SK-N-SH (cell line): Measurements from ENCODE around the gene COX4I1. TPM values are rescaled to one million over a fixed set of nuclear protein-coding genes. Genes with fewer than 3 reads are reported as not detected.

Source experiments
- CTCF ChIA-PET: fragments of 300-600, 350-600 bp; formaldehyde crosslinking; extraction: SDS; loops from one replicate; lab custom pipeline; 2021; lab: Yijun Ruan, JAX
- POLR2A ChIA-PET: fragments of 350-600 bp; sonication (Branson Sonifier 250); formaldehyde crosslinking; extraction: SDS; loops from one replicate; lab custom pipeline; 2020; ENCODE audit warnings: antibody characterized with exemption, inconsistent platforms; lab: Yijun Ruan, JAX
- DNase-seq: peaks from one replicate; pipeline ENCODE4 v3.0.0; 2012
- H2AFZ ChIP-seq: fragments of 200-600 bp; sonication (generic); 2 replicates; pipeline ENCODE4 v1.8.1; 2016; ENCODE audit warnings: antibody characterized with exemption, mild to moderate bottlenecking, low read depth
- H3F3A ChIP-seq: fragments of 200-600 bp; sonication (generic); replicated peaks from 2 replicates; pipeline ENCODE3; 2016; ENCODE audit warnings: antibody characterized with exemption, mild to moderate bottlenecking; ENCODE audit not compliant: insufficient read depth
- H3K27ac ChIP-seq, 2 experiments: fragments of 200-500 bp in 1 of 2; fragments of 200-600 bp in 1 of 2; sonication (Bioruptor generic) in 1 of 2; sonication (generic), shearing (Covaris generic) in 1 of 2; 2 replicates each; pipeline versions ENCODE4 v1.5.1 to v1.6.1; 2014 to 2016; ENCODE audit warnings: low read depth in 2 of 2, inconsistent platforms in 1 of 2, low read length in 1 of 2, mild to moderate bottlenecking in 1 of 2, mixed read lengths in 1 of 2
- H3K27me3 ChIP-seq: fragments of 200-600 bp; sonication (generic), shearing (Covaris generic); 2 replicates; pipeline ENCODE4 v1.6.1; 2016; ENCODE audit warnings: mixed run types; ENCODE audit not compliant: insufficient read depth
- H3K36me3 ChIP-seq, 2 experiments: fragments of 200-500 bp in 1 of 2; fragments of 200-600 bp in 1 of 2; sonication (Bioruptor generic) in 1 of 2; sonication (generic) in 1 of 2; replicated peaks in 1 of 2; 2 replicates each; pipeline versions ENCODE3 to v1.5.1; 2014 to 2016; ENCODE audit warnings: low read length in 1 of 2, mild to moderate bottlenecking in 1 of 2; ENCODE audit not compliant: insufficient read depth in 2 of 2, control insufficient read depth in 1 of 2
- H3K4me1 ChIP-seq, 2 experiments: fragments of 200-500 bp in 1 of 2; fragments of 200-600 bp in 1 of 2; sonication (Bioruptor generic) in 1 of 2; sonication (generic), shearing (Covaris generic) in 1 of 2; 2 replicates each; pipeline versions ENCODE4 v1.5.1 to v1.6.1; 2014 to 2016; ENCODE audit warnings: low read depth in 1 of 2, low read length in 1 of 2, mixed run types in 1 of 2; ENCODE audit not compliant: insufficient read depth in 2 of 2, control insufficient read depth in 1 of 2
- H3K4me2 ChIP-seq: fragments of 200-600 bp; sonication (generic), shearing (Covaris generic); 2 replicates; pipeline ENCODE4 v1.6.1; 2017; ENCODE audit warnings: mixed run types
- H3K4me3 ChIP-seq, 2 experiments: fragments of 200-500 bp in 1 of 2; fragments of 200-600 bp in 1 of 2; sonication (Bioruptor generic) in 1 of 2; sonication (generic), shearing (Covaris generic) in 1 of 2; 2 replicates each; pipeline versions ENCODE4 v1.5.1 to v1.8.1; 2014 to 2016; ENCODE audit warnings: low read depth in 2 of 2, inconsistent platforms in 1 of 2, low read length in 1 of 2, mild to moderate bottlenecking in 1 of 2, mixed read lengths in 1 of 2, moderate library complexity in 1 of 2
- H3K79me2 ChIP-seq: fragments of 200-600 bp; sonication (generic); 2 replicates; pipeline ENCODE4 v1.8.1; 2017; ENCODE audit warnings: mild to moderate bottlenecking; ENCODE audit not compliant: insufficient read depth
- H3K9ac ChIP-seq: fragments of 200-600 bp; sonication (generic); 2 replicates; pipeline ENCODE4 v1.6.1; 2017; ENCODE audit warnings: mixed run types
- H3K9me2 ChIP-seq: fragments of 200-600 bp; sonication (generic); 2 replicates; pipeline ENCODE4 v1.6.1; 2017; ENCODE audit warnings: mixed run types
- H3K9me3 ChIP-seq: fragments of 200-600 bp; sonication (generic); 2 replicates; pipeline ENCODE4 v1.6.1; 2017; ENCODE audit warnings: mixed run types, mild to moderate bottlenecking, moderate library complexity
- H4K20me1 ChIP-seq: fragments of 200-600 bp; sonication (generic); 2 replicates; pipeline ENCODE4 v1.6.1; 2017; ENCODE audit warnings: mild to moderate bottlenecking, mixed run types; ENCODE audit not compliant: insufficient read depth
- EP300 ChIP-seq, 2 experiments: IDR thresholded peaks; 2 replicates each; pipeline versions ENCODE4 v1.4.0 to v1.6.1; 2012; ENCODE audit warnings: borderline replicate concordance in 1 of 2, low read depth in 1 of 2, low read length in 1 of 2
- FOXM1 ChIP-seq: IDR thresholded peaks from 2 replicates; pipeline ENCODE4 v1.4.0; 2012; ENCODE audit warnings: low read depth, mild to moderate bottlenecking
- GABPA ChIP-seq: IDR thresholded peaks from 2 replicates; pipeline ENCODE4 v1.4.0; 2012; ENCODE audit warnings: low read depth, mild to moderate bottlenecking
- GATA2 ChIP-seq: sonication (generic); formaldehyde crosslinking; IDR thresholded peaks from 2 replicates; pipeline ENCODE4 v1.5.0; 2020; ENCODE audit warnings: mild to moderate bottlenecking, missing genetic modification reagents
- IRF3 ChIP-seq: fragments of 150-350 bp; IDR thresholded peaks from 2 replicates; pipeline ENCODE4 v1.6.1; 2016; ENCODE audit warnings: mild to moderate bottlenecking, low read depth, low read length
- MAX ChIP-seq: IDR thresholded peaks from 2 replicates; pipeline ENCODE4 v1.4.0; 2012; ENCODE audit warnings: low read depth
- MEF2A ChIP-seq: IDR thresholded peaks from 2 replicates; pipeline ENCODE4 v1.4.0; 2012; ENCODE audit warnings: low read depth, borderline replicate concordance
- MXI1 ChIP-seq: IDR thresholded peaks from 2 replicates; pipeline ENCODE4 v1.6.1; 2012; ENCODE audit warnings: mild to moderate bottlenecking, low read depth, low read length, improper control_type of control experiment
- NFIC ChIP-seq: IDR thresholded peaks from 2 replicates; pipeline ENCODE4 v1.4.0; 2012; ENCODE audit warnings: borderline replicate concordance
- PBX3 ChIP-seq: IDR thresholded peaks from 2 replicates; pipeline ENCODE4; 2012
- POLR2AphosphoS5 ChIP-seq: IDR thresholded peaks from 2 replicates; pipeline ENCODE4 v1.6.1; 2012; ENCODE audit warnings: low read depth, low read length
- RFX5 ChIP-seq: IDR thresholded peaks from 2 replicates; pipeline ENCODE4 v1.6.1; 2012; ENCODE audit warnings: mild to moderate bottlenecking, improper control_type of control experiment, low read length
- SIN3A ChIP-seq: IDR thresholded peaks from 2 replicates; pipeline ENCODE4 v1.6.1; 2012; ENCODE audit warnings: low read depth, mild to moderate bottlenecking, low read length, moderate library complexity, borderline replicate concordance
- SMC3 ChIP-seq: IDR thresholded peaks from 2 replicates; pipeline ENCODE4 v1.6.1; 2012; ENCODE audit warnings: low read depth, low read length, improper control_type of control experiment
- USF1 ChIP-seq: IDR thresholded peaks from 2 replicates; pipeline ENCODE4 v1.4.0; 2012; ENCODE audit warnings: low read depth, borderline replicate concordance
- USF2 ChIP-seq: fragments of 150-350 bp; IDR thresholded peaks from 2 replicates; pipeline ENCODE4 v1.6.1; 2017; ENCODE audit warnings: antibody characterized with exemption, low read length, low read depth, borderline replicate concordance
- ZBTB33 ChIP-seq: IDR thresholded peaks from 2 replicates; pipeline ENCODE4 v1.4.0; 2012; ENCODE audit warnings: low read depth, borderline replicate concordance
- WGBS: methylation state at CpG from one replicate; pipeline ENCODE4 v1.1.6; 2017; ENCODE audit warnings: low lambda C conversion rate; 5-methylcytosine and 5-hydroxymethylcytosine counted together
- polyA plus RNA-seq, 3 experiments: library from polyadenylated mRNA; depleted of rRNA; stranded (reverse); fragments of >200 nt; gene quantifications; 2 replicates each; pipeline ENCODE4 v1.2.3, GENCODE V29; 2012

The COX4I1 gene
- polyA plus RNA-seq, 1 of the 3 experiments (the other 2 are of a cell fraction), result 1,294 TPM

- CTCF ChIA-PET, result interaction anchor here (1.5 kb wide), 1 partner anchor 16 kb away, joined by 4 read pairs; no protein-coding TSS in a partner anchor
- peaks cover 3% of the 10 kb centered on the region for H3F3A ChIP-seq
- no peaks in the 10 kb centered on the region for H3K9me2 ChIP-seq
- peaks cover 4 to 10% of the 10 kb centered on the region in 2 experiments; a peak in 2 of 4 replicates for H3K4me1 ChIP-seq
- no peak for TF ChIP-seq SMC3
- no peak for TF ChIP-seq FOXM1
- TF ChIP-seq USF1, result no peak
- TF ChIP-seq USF2, result no peak
- TF ChIP-seq, all 33 proteins: peak for 0
- WGBS, result 90% methylated on average over 17 of the region's 18 CpGs
- Histone ChIP-seq H3K4me3 (no peak overlapping the region), H3K4me2 (no peak overlapping the region), H3K9ac (no peak overlapping the region), H3K27me3 (no peaks in the 10 kb centered on the region; the same call in 1 of the 2 replicates), H2AFZ (no peak overlapping the region), H3K9me3 (no peaks in the 10 kb centered on the region), H4K20me1 (peaks cover 17% of the 10 kb centered on the region; the same call in 1 of the 2 replicates), H3K27ac (no peak overlapping the region), H3K36me3 (peaks cover 35 to 57% of the 10 kb centered on the region in 2 experiments), H3K79me2 (peaks cover 31% of the 10 kb centered on the region)
- DNase-seq, result no peak
- POLR2A ChIA-PET, result no interaction called here
These were observed 6.0 kb downstream of the COX4I1 start for GRCh38 chr16:85805442-85806045.

- Histone ChIP-seq H3K36me3 (peaks cover 28 to 53% of the 10 kb centered on the region in 2 experiments), H3K27me3 (peaks cover under 1% of the 10 kb centered on the region; the same call in 1 of the 2 replicates), H3F3A (peaks cover 3% of the 10 kb centered on the region), H3K9ac (no peak overlapping the region), H3K9me2 (no peaks in the 10 kb centered on the region), H3K9me3 (no peaks in the 10 kb centered on the region), H3K4me1 (no peaks in the 10 kb centered on the region), H3K79me2 (peaks cover 21% of the 10 kb centered on the region), H4K20me1 (peaks cover 7% of the 10 kb centered on the region; the same call in 1 of the 2 replicates), H3K4me3 (no peak overlapping the region), H3K27ac (no peak overlapping the region), H2AFZ (no peak overlapping the region), H3K4me2 (no peak overlapping the region)
- DNase-seq, result no peak
- WGBS, result 98% methylated on average over 11 of the region's 11 CpGs
- CTCF ChIA-PET, result interaction anchor here (1.5 kb wide), 1 partner anchor 15 kb away, joined by 4 read pairs; no protein-coding TSS in a partner anchor
- POLR2A ChIA-PET, result no interaction called here
- TF ChIP-seq MAX (no peak), NFIC (no peak), ZBTB33 (no peak), FOXM1 (no peak), IRF3 (no peak), MEF2A (no peak), MXI1 (no peak), USF2 (no peak), USF1 (no peak), SIN3A (no peak), EP300 (IDR thresholded peaks at IDR 0.05; ENCODE audit: borderline replicate concordance in 1 of 2, low read depth in 1 of 2, low read length in 1 of 2) (no peak), GABPA (no peak), GATA2 (no peak), PBX3 (no peak), RFX5 (no peak), POLR2AphosphoS5 (no peak)
These were observed 7.0 kb downstream of the COX4I1 start for GRCh38 chr16:85806539-85806938.
